Activated naive CD4-positive, alpha-beta T cell treated with anti-CD3 and anti-CD28 coated beads, Interleukin-2, amount 50 U/mL, for 72 hours (primary cell): Measurements from ENCODE around the gene SBF2. TPM values are rescaled to one million over a fixed set of nuclear protein-coding genes. Genes with fewer than 3 reads are reported as not detected.
"Not testable (repeated sequence)": the region's sequence is repeated elsewhere in the genome, so short reads cannot be mapped to it uniquely, and the experiment has no call there.

ENCODE experiments used
- ATAC-seq, 2 donors: fragments of 150-1000 bp; cut with Tn5 transposase; 2 replicates each; pipeline ENCODE4 v1.10.0; 2021; ENCODE audit warnings: mild to moderate bottlenecking in 2 of 2, moderate library complexity in 2 of 2
- DNase-seq, 2 donors: peaks; one replicate each; pipeline ENCODE4 v3.0.0; 2021 to 2022; ENCODE audit warnings: low spot score in 2 of 2
- H3K27ac Mint-ChIP-seq, 2 donors: one replicate each; pipeline ENCODE4 v1.8.0; 2022; ENCODE audit warnings: mild to moderate bottlenecking in 2 of 2, mixed read lengths in 2 of 2
- H3K36me3 Mint-ChIP-seq, 2 donors: one replicate each; pipeline ENCODE4 v1.8.0; 2022; ENCODE audit warnings: mixed read lengths in 2 of 2
- H3K9me3 Mint-ChIP-seq, 2 donors: one replicate each; pipeline ENCODE4 v1.8.0; 2022; ENCODE audit warnings: mixed read lengths in 2 of 2
- total RNA-seq, 2 donors: library from RNA; stranded (reverse); gene quantifications; one replicate each; pipeline ENCODE4 v1.2.3, GENCODE V29; 2022

SBF2 gene
- total RNA-seq, 2 donors from 2014 or later: 17.8 to 33.2 TPM

- not testable (repeated sequence) for ATAC-seq, H3K27ac Mint-ChIP-seq, DNase-seq
- H3K36me3 Mint-ChIP-seq: peaks cover 13 to 35% of the 10 kb centered on the region in 2 donors
- H3K9me3 Mint-ChIP-seq: peaks cover 12 to 29% of the 10 kb centered on the region in 2 donors
These were observed 363.3 kb downstream of the SBF2 start for GRCh38 chr11:9930562-9931331.

GRCh38 chr11:9927670-9928069 lies 366.3 kb downstream of the SBF2 start:
- DNase-seq (no peak), ATAC-seq (no peak)
- H3K27ac Mint-ChIP-seq: no peak overlapping the region
- peaks cover 8 to 19% of the 10 kb centered on the region in 2 donors for H3K36me3 Mint-ChIP-seq
- peaks cover 5 to 12% of the 10 kb centered on the region in 2 donors for H3K9me3 Mint-ChIP-seq

DNA sequence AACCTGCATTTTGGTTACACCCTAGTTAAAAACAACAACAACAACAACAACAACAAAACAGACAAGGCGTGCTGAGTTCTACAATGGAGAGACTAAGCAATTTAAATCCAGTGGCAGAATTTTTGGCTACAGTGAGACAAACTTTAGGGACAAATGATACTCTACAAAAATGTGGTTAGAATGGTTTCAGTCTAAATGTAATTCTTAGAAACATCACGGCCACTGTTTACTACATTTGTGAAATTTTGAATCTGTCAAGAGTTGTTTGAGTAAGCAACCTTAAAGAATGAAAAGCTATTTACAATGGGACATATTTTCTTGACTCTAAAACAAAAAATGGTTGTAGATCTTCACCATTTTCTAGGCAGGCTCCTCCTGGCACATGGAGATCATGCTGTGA lies 370.7 kb downstream of the SBF2 start:
- no peak for ATAC-seq

DNA sequence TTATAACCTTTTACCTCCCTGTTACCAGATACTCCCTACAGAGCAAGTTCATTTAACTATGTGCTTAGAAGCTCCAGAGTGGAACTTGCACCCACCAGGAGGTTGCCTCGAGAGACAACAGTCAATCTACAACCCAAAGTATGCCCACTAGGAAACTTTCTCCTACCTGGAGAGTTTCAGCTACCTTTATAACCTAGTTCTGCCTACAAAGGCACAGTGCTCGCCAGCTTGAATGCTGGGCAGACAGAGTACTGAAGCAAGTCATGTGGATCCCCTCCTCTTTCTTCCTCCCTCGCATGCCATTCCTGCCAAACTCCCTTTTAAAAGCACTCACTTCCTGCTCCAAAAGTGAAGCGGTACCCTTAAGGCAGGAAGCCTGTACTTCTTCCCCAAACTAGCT lies 371.2 kb downstream of the SBF2 start:
- ATAC-seq (no peak), DNase-seq (no peak)
- peak overlapping the region in 1 of 2 donors; percentile 2 for H3K27ac Mint-ChIP-seq
- H3K9me3 Mint-ChIP-seq: no peaks in the 10 kb centered on the region
- H3K36me3 Mint-ChIP-seq: no peaks in the 10 kb centered on the region

More for the DNA sequence above, 370.7 kb downstream of the SBF2 start:
- no peak for DNase-seq
- Mint-ChIP-seq H3K27ac (peak overlapping the region in 1 of 2 donors; percentile 2), H3K36me3 (no peaks in the 10 kb centered on the region), H3K9me3 (no peaks in the 10 kb centered on the region)

- Mint-ChIP-seq H3K9me3 (no peaks in the 10 kb centered on the region), H3K27ac (no peak overlapping the region), H3K36me3 (no peaks in the 10 kb centered on the region)
- no peak for DNase-seq
- no peak for ATAC-seq
These were observed 377.5 kb downstream of the SBF2 start for GRCh38 chr11:9916480-9916879.

DNA sequence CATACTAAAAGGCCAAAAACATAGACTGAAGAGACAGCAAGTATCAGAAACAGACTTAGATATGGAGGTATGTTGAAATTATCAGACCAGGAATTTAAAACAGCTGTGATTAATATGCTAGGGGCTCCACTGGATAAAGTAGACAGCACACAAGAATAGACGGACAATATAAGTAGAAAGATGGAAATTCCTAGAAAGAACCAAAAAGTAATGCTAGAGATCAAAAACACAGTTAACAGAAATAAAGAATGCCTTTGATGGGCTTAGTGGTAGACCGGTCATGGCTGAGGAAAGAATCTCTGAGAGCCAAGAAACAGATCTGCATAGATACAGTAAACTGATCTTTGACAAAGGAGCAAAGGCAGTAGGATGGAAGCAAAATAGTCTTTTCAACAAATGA lies 380.0 kb downstream of the SBF2 start:
- DNase-seq (no peak), ATAC-seq (no peak)
- Mint-ChIP-seq H3K27ac (no peak overlapping the region), H3K36me3 (no peaks in the 10 kb centered on the region), H3K9me3 (no peaks in the 10 kb centered on the region)

GRCh38 chr11:9905960-9906791 lies 387.8 kb downstream of the SBF2 start:
- DNase-seq (no peak), ATAC-seq (no peak)
- H3K9me3 Mint-ChIP-seq: no peaks in the 10 kb centered on the region
- no peaks in the 10 kb centered on the region for H3K36me3 Mint-ChIP-seq
- H3K27ac Mint-ChIP-seq: no peak overlapping the region

GRCh38 chr11:9905501-9905951 lies 388.5 kb downstream of the SBF2 start:
- no peaks in the 10 kb centered on the region for H3K9me3 Mint-ChIP-seq
- no peak overlapping the region for H3K27ac Mint-ChIP-seq
- H3K36me3 Mint-ChIP-seq: no peaks in the 10 kb centered on the region
- ATAC-seq (no peak), DNase-seq (no peak)

GRCh38 chr11:9903579-9903978 lies 390.4 kb downstream of the SBF2 start:
- DNase-seq: no peak
- no peak for ATAC-seq
- H3K27ac Mint-ChIP-seq: no peak overlapping the region
- H3K36me3 Mint-ChIP-seq: no peaks in the 10 kb centered on the region
- no peaks in the 10 kb centered on the region for H3K9me3 Mint-ChIP-seq

- ATAC-seq: no peak
- DNase-seq: no peak
- Mint-ChIP-seq H3K9me3 (no peaks in the 10 kb centered on the region), H3K36me3 (no peaks in the 10 kb centered on the region), H3K27ac (no peak overlapping the region)
These were observed 392.1 kb downstream of the SBF2 start for GRCh38 chr11:9901943-9902342.

- not testable (repeated sequence) for H3K9me3 Mint-ChIP-seq, H3K36me3 Mint-ChIP-seq, DNase-seq
- peak in 1 of 2 donors; percentile 61 for ATAC-seq
- H3K27ac Mint-ChIP-seq: peak overlapping the region in 1 of 2 donors; percentile 2
These were observed 393.8 kb downstream of the SBF2 start for GRCh38 chr11:9900253-9900652.

DNA sequence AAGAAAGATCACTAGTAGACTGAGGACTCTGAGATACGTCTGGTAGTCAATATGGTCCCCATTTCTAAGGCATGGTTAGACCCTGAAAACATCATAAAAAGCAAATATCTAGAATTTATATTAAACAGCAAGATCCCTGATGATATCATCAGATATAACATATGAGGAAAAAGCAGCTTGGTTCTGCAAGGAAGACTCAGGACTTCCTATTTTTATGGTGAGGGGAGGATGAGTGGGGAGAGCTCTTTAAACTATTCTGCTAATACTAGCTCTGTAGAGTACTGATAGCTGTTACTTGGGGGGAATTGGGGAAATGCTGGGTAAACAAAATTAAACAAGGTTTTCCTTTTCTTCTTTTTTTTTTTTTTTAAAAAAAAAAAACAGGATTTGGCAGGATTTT lies 394.3 kb downstream of the SBF2 start:
- Mint-ChIP-seq H3K27ac (no peak overlapping the region), H3K9me3 (no peaks in the 10 kb centered on the region), H3K36me3 (peaks cover 0 to 8% of the 10 kb centered on the region in 2 donors)
- ATAC-seq (no peak), DNase-seq (no peak)

DNA sequence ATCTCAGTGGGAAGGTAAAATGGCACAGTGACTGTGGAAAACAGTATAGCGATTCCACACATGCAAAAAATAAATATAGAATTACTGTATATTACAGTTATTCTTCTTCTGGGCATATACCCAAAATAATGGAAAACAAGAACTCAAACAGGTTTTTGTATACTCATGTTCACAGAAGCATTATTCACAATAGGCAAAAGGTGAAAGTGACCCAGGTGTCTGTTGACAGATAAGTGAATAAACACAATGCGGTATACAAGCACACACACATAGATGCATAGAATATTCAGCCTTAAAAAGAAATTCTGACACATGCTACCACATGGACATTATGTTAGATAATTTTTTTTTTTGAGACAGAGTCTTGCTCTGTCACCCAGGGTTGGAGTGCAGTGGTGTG lies 397.1 kb downstream of the SBF2 start:
- DNase-seq: no peak
- Mint-ChIP-seq H3K36me3 (peaks cover 0 to 8% of the 10 kb centered on the region in 2 donors), H3K9me3 (no peaks in the 10 kb centered on the region), H3K27ac (no peak overlapping the region)
- no peak for ATAC-seq

GRCh38 chr11:9895006-9895405 lies 399.0 kb downstream of the SBF2 start:
- no peaks in the 10 kb centered on the region for H3K9me3 Mint-ChIP-seq
- H3K36me3 Mint-ChIP-seq: peaks cover 0 to 8% of the 10 kb centered on the region in 2 donors
- no peak for DNase-seq
- no peak for ATAC-seq
- H3K27ac Mint-ChIP-seq: no peak overlapping the region

DNA sequence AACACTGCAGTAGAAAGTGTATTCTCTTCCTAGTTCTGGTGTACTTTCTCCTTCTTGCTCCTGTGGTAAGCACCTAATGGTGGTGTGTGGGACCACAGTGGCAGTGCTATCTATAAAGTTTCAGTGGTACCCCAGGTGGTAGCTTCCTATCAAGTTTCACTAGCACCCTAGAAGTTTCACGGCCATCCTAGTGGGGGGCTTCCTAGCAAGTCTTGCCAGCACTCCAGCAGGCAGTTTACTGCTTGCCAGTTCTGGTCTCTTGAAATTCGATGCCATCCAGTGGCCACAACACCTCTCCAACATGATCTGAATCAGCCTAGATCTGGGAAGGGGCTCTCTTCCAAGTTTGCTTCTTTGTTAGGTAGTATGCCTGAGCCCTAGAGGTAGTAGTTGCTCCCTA lies 400.5 kb downstream of the SBF2 start:
- DNase-seq: no peak
- H3K36me3 Mint-ChIP-seq: peaks cover 0 to 8% of the 10 kb centered on the region in 2 donors
- no peak for ATAC-seq
- no peaks in the 10 kb centered on the region for H3K9me3 Mint-ChIP-seq
- no peak overlapping the region for H3K27ac Mint-ChIP-seq

- ATAC-seq (peak in 1 of 2 donors; percentile 34), DNase-seq (no peak)
- Mint-ChIP-seq H3K36me3 (no peaks in the 10 kb centered on the region), H3K27ac (no peak overlapping the region), H3K9me3 (no peaks in the 10 kb centered on the region)
These were observed 405.1 kb downstream of the SBF2 start for GRCh38 chr11:9888938-9889337.

- H3K27ac Mint-ChIP-seq: no peak overlapping the region
- ATAC-seq: no peak
- no peaks in the 10 kb centered on the region for H3K36me3 Mint-ChIP-seq
- no peak for DNase-seq
- H3K9me3 Mint-ChIP-seq: no peaks in the 10 kb centered on the region
These were observed 406.5 kb downstream of the SBF2 start for GRCh38 chr11:9887472-9887871.
